DOHH2 (cell line): Measurements from ENCODE around the gene SPON1.
"Not testable (repeated sequence)": the region's sequence is repeated elsewhere in the genome, so short reads cannot be mapped to it uniquely, and the experiment has no call there.

Experiments used
- CTCF ChIP-seq: fragments of 200-600 bp; sonication (generic); IDR thresholded peaks from one replicate; pipeline ENCODE4 v1.5.1; 2014; ENCODE audit warnings: antibody characterized with exemption, mild to moderate bottlenecking, low read depth, low read length; ENCODE audit not compliant: poor library complexity, severe bottlenecking
- EZH2phosphoT487 ChIP-seq: fragments of 200-600 bp; sonication (generic); IDR thresholded peaks from 2 replicates; pipeline ENCODE4 v1.6.1; 2017; ENCODE audit warnings: borderline replicate concordance, mild to moderate bottlenecking, antibody characterized with exemption, low read length, moderate library complexity, mixed read lengths

GRCh38 chr11:14090631-14091030 is 128.1 kb downstream of the SPON1 start:
- not testable (repeated sequence) for TF ChIP-seq CTCF, EZH2phosphoT487
